ENCODE data around the gene CAMK1.

CAMK1 gene

GRCh38 chr3:9769426-9770275 lies at the start of gene CAMK1:
TSS of gene CAMK1 (minus strand) at chr3:9769947. CDS start at chr3:9767749, 2,198 bp downstream.
- no peak for FAIRE-seq
- DNase-seq (ENCODE audit: insufficient read length, low spot score) = peak; percentile 86
- peak; percentile 83 for TF ChIP-seq POLR2A (IDR thresholded peaks at IDR 0.05; ENCODE audit: low read depth, low read length)

GRCh38 chr3:9818666-9819335 lies 49.1 kb upstream of the CAMK1 start:
- TF ChIP-seq POLR2A (IDR thresholded peaks at IDR 0.05; ENCODE audit: low read depth, low read length) = no peak
- no peak for FAIRE-seq

GRCh38 chr3:9817436-9817835 lies 47.7 kb upstream of the CAMK1 start:
- FAIRE-seq (no peak), DNase-seq (ENCODE audit: insufficient read length, low spot score) (no peak)
- TF ChIP-seq POLR2A (IDR thresholded peaks at IDR 0.05; ENCODE audit: low read depth, low read length) = no peak

More at GRCh38 chr3:9818666-9819335, 49.1 kb upstream of the CAMK1 start:
- no peak for DNase-seq (ENCODE audit: insufficient read length, low spot score)

- no peak for TF ChIP-seq POLR2A (IDR thresholded peaks at IDR 0.05; ENCODE audit: low read depth, low read length)
- no peak for FAIRE-seq
- DNase-seq (ENCODE audit: insufficient read length, low spot score) = no peak
Measured at GRCh38 chr3:9815986-9816385, 46.2 kb upstream of the CAMK1 start.

- DNase-seq (ENCODE audit: insufficient read length, low spot score) (no peak), FAIRE-seq (no peak)
- no peak for TF ChIP-seq POLR2A (IDR thresholded peaks at IDR 0.05; ENCODE audit: low read depth, low read length)
Measured at GRCh38 chr3:9812870-9813483, 43.2 kb upstream of the CAMK1 start.

- FAIRE-seq (no peak), DNase-seq (ENCODE audit: insufficient read length, low spot score) (no peak)
- no peak for TF ChIP-seq POLR2A (IDR thresholded peaks at IDR 0.05; ENCODE audit: low read depth, low read length)
Measured at GRCh38 chr3:9810846-9811245, 41.1 kb upstream of the CAMK1 start.

GRCh38 chr3:9810433-9810770 lies 40.7 kb upstream of the CAMK1 start:
- DNase-seq (ENCODE audit: insufficient read length, low spot score) (no peak), FAIRE-seq (no peak)
- no peak for TF ChIP-seq POLR2A (IDR thresholded peaks at IDR 0.05; ENCODE audit: low read depth, low read length)

GRCh38 chr3:9809615-9810432 lies 40.1 kb upstream of the CAMK1 start, which contains the start of gene TTLL3:
TSS of gene TTLL3 (plus strand) at chr3:9810262. CDS start at chr3:9810662, 400 bp downstream.
- FAIRE-seq = no peak
- DNase-seq (ENCODE audit: insufficient read length, low spot score) = peak; percentile 80

GRCh38 chr3:9809239-9809614 lies 39.5 kb upstream of the CAMK1 start:
- no peak for TF ChIP-seq POLR2A (IDR thresholded peaks at IDR 0.05; ENCODE audit: low read depth, low read length)
- no peak for FAIRE-seq
- no peak for DNase-seq (ENCODE audit: insufficient read length, low spot score)

More at GRCh38 chr3:9809615-9810432, 40.1 kb upstream of the CAMK1 start, which contains the start of gene TTLL3:
- peak; percentile 77 for TF ChIP-seq POLR2A (IDR thresholded peaks at IDR 0.05; ENCODE audit: low read depth, low read length)

- TF ChIP-seq POLR2A (IDR thresholded peaks at IDR 0.05; ENCODE audit: low read depth, low read length) = no peak
- DNase-seq (ENCODE audit: insufficient read length, low spot score) (peak; percentile 70), FAIRE-seq (peak; percentile 67)
Measured at GRCh38 chr3:9808345-9809037, 38.7 kb upstream of the CAMK1 start.

- no peak for TF ChIP-seq POLR2A (IDR thresholded peaks at IDR 0.05; ENCODE audit: low read depth, low read length)
- DNase-seq (ENCODE audit: insufficient read length, low spot score) (no peak), FAIRE-seq (no peak)
Measured at GRCh38 chr3:9807981-9808344, 38.2 kb upstream of the CAMK1 start.

GRCh38 chr3:9806688-9807589 lies 37.2 kb upstream of the CAMK1 start:
- no peak for FAIRE-seq
- DNase-seq (ENCODE audit: insufficient read length, low spot score) = no peak
- no peak for TF ChIP-seq POLR2A (IDR thresholded peaks at IDR 0.05; ENCODE audit: low read depth, low read length)

All from H54 (cell line).